ENCODE measurements around the gene CLCA2.

The CLCA2 gene

GRCh38 chr1:86395751-86396497, 28.0 kb upstream of the CLCA2 start, which contains the start of gene ODF2L:
TSS of gene ODF2L (minus strand) at chr1:86396323. CDS start at chr1:86387027, 9,296 bp downstream.
- CTCF ChIA-PET, result interaction anchor here (0.7 to 2.9 kb wide), 7 partner anchors 13 to 309 kb away, joined by 3 to 11 read pairs (median 5); partner anchors contain the start of gene SH3GLB1
- H3K4me3 ChIP-seq (ENCODE audit: low read depth, low read length), result peak within 1 kb of the TSS; percentile 94
- DNase-seq (ENCODE audit: low read depth, low spot score), result peak; percentile 29
- no peak for TF ChIP-seq CTCF (IDR thresholded peaks at IDR 0.05; ENCODE audit: insufficient read depth, low read length, missing control alignments)
- POLR2A ChIA-PET, result interaction anchor here (0.6 kb wide), 1 partner anchor 34 kb away, joined by 3 read pairs; no protein-coding TSS in a partner anchor

GRCh38 chr1:86396498-86396890, 27.5 kb upstream of the CLCA2 start:
- H3K4me3 ChIP-seq (ENCODE audit: low read depth, low read length), result peak overlapping the region; percentile 94
- POLR2A ChIA-PET, result interaction anchor here (0.6 kb wide), 1 partner anchor 33 kb away, joined by 3 read pairs; no protein-coding TSS in a partner anchor
- no peak for DNase-seq (ENCODE audit: low read depth, low spot score)
- CTCF ChIA-PET, result interaction anchor here (0.7 to 2.9 kb wide), 7 partner anchors 13 to 308 kb away, joined by 3 to 11 read pairs (median 5); partner anchors contain the start of gene SH3GLB1
- TF ChIP-seq CTCF (IDR thresholded peaks at IDR 0.05; ENCODE audit: insufficient read depth, low read length, missing control alignments), result no peak

GRCh38 chr1:86409416-86410021, 14.5 kb upstream of the CLCA2 start:
- no peak overlapping the region for H3K4me3 ChIP-seq (ENCODE audit: low read depth, low read length)
- CTCF ChIA-PET, result interaction anchor here (0.9 to 1.2 kb wide), 3 partner anchors 11 to 99 kb away, joined by 3 read pairs; partner anchors contain the start of gene ODF2L
- no peak for TF ChIP-seq CTCF (IDR thresholded peaks at IDR 0.05; ENCODE audit: insufficient read depth, low read length, missing control alignments)
- POLR2A ChIA-PET, result no interaction called here
- DNase-seq (ENCODE audit: low read depth, low spot score), result no peak

- no peak for DNase-seq (ENCODE audit: low read depth, low spot score)
- POLR2A ChIA-PET, result no interaction called here
- CTCF ChIA-PET, result interaction anchor here (1.1 to 1.6 kb wide), 2 partner anchors 15 to 97 kb away, joined by 3 to 5 read pairs; no protein-coding TSS in a partner anchor
- H3K4me3 ChIP-seq (ENCODE audit: low read depth, low read length), result no peak overlapping the region
- TF ChIP-seq CTCF (IDR thresholded peaks at IDR 0.05; ENCODE audit: insufficient read depth, low read length, missing control alignments), result no peak
Observed at GRCh38 chr1:86410879-86411278, 13.1 kb upstream of the CLCA2 start.

- DNase-seq (ENCODE audit: low read depth, low spot score), result no peak
- ChIA-PET POLR2A (no interaction called here), CTCF (interaction anchor here (3.2 kb wide), 1 partner anchor 9 kb away, joined by 13 read pairs; the partner anchor contains the start of gene CLCA2)
- no peak overlapping the region for H3K4me3 ChIP-seq (ENCODE audit: low read depth, low read length)
- no peak for TF ChIP-seq CTCF (IDR thresholded peaks at IDR 0.05; ENCODE audit: insufficient read depth, low read length, missing control alignments)
Observed at GRCh38 chr1:86416343-86416742, 7.6 kb upstream of the CLCA2 start.

Measured in AG04449 (cell line).